ENCODE results near the gene PCDHA7.
"Not testable (repeated sequence)": the region's sequence is repeated elsewhere in the genome, so short reads cannot be mapped to it uniquely, and the experiment has no call there.

The PCDHA7 gene

DNA sequence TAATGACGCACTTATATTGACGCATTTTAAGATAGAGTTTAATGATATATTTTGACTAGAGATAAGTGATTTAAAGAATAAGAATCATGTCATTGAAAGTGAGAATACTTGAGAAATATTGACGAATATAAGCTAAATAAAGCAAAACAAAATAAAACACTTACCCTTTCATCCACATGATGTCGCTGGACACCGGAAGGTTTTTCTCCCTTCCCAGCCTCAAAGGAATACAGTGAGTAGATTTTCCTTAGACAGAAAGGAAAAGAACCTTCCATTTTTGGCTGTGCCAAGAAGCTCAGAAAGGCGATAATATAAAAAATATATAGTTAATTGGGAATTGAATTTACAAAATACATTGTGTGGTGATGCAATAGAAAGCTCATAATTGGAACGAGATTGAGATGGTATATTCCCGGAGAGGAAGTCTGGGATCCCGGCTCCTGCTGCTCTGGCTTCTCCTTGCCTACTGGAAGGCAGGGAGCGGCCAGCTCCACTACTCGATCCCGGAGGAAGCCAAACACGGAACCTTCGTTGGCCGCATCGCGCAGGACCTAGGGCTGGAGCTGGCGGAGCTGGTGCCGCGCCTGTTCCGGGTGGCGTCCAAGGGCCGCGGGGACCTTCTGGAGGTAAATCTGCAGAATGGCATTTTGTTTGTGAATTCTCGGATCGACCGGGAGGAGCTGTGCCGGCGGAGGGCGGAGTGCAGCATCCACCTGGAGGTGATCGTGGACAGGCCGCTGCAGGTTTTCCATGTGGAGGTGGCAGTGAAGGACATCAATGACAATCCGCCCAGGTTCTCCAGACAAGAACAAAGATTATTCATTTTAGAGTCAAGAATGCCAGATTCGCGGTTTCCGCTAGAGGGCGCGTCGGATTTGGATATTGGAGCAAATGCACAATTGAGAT lies 12.4 kb upstream of the PCDHA7 start, which contains the start of gene PCDHA5:
TSS of gene PCDHA5 (plus strand) at position 239 of the 906 bp plus-strand sequence.
- DNase-seq (ENCODE audit: low spot score) = no peak
- TF ChIP-seq, protein P1, sequence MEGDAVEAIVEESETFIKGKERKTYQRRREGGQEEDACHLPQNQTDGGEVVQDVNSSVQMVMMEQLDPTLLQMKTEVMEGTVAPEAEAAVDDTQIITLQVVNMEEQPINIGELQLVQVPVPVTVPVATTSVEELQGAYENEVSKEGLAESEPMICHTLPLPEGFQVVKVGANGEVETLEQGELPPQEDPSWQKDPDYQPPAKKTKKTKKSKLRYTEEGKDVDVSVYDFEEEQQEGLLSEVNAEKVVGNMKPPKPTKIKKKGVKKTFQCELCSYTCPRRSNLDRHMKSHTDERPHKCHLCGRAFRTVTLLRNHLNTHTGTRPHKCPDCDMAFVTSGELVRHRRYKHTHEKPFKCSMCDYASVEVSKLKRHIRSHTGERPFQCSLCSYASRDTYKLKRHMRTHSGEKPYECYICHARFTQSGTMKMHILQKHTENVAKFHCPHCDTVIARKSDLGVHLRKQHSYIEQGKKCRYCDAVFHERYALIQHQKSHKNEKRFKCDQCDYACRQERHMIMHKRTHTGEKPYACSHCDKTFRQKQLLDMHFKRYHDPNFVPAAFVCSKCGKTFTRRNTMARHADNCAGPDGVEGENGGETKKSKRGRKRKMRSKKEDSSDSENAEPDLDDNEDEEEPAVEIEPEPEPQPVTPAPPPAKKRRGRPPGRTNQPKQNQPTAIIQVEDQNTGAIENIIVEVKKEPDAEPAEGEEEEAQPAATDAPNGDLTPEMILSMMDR (IDR thresholded peaks at IDR 0.05; ENCODE audit: extremely low read depth, missing control alignments) = peak; percentile 17

DNA sequence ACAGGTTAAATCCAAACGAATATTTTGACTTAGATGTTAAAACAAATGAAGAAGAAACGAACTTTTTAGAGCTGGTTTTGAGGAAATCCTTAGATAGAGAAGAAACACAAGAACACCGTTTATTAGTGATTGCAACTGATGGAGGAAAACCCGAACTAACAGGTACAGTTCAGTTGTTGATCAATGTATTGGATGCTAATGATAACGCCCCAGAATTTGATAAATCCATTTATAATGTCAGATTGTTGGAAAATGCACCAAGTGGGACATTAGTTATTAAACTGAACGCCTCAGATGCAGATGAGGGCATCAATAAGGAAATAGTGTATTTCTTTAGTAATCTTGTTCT lies 11.8 kb upstream of the PCDHA7 start:
- TF ChIP-seq, protein P1 (IDR thresholded peaks at IDR 0.05; ENCODE audit: extremely low read depth, missing control alignments) = no peak
- DNase-seq (ENCODE audit: low spot score) = no peak

DNA sequence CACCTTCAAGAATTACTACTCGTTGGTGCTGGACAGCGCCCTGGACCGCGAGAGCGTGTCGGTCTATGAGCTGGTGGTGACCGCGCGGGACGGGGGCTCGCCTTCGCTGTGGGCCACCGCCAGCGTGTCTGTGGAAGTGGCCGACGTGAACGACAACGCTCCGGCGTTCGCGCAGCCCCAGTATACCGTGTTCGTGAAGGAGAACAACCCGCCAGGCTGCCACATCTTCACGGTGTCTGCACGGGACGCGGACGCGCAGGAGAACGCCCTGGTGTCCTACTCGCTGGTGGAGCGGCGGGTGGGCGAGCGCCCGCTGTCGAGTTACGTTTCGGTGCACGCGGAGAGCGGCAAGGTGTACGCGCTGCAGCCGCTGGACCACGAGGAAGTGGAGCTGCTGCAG lies 11.1 kb upstream of the PCDHA7 start:
- DNase-seq (ENCODE audit: low spot score) = not testable (repeated sequence)

DNA sequence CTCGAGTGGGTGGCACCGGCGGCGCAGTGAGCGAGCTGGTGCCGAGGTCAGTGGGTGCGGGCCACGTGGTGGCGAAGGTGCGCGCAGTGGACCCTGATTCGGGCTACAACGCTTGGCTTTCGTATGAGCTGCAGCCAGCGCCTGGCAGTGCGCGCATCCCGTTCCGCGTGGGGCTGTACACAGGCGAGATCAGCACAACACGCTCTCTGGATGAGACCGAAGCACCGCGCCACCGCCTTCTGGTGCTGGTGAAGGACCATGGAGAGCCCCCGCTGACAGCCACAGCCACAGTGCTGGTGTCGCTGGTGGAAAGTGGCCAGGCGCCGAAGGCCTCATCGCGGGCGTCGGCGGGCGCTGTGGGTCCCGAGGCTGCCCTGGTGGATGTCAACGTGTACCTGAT lies 10.6 kb upstream of the PCDHA7 start:
- TF ChIP-seq, protein P1 (IDR thresholded peaks at IDR 0.05; ENCODE audit: extremely low read depth, missing control alignments) = no peak

DNA sequence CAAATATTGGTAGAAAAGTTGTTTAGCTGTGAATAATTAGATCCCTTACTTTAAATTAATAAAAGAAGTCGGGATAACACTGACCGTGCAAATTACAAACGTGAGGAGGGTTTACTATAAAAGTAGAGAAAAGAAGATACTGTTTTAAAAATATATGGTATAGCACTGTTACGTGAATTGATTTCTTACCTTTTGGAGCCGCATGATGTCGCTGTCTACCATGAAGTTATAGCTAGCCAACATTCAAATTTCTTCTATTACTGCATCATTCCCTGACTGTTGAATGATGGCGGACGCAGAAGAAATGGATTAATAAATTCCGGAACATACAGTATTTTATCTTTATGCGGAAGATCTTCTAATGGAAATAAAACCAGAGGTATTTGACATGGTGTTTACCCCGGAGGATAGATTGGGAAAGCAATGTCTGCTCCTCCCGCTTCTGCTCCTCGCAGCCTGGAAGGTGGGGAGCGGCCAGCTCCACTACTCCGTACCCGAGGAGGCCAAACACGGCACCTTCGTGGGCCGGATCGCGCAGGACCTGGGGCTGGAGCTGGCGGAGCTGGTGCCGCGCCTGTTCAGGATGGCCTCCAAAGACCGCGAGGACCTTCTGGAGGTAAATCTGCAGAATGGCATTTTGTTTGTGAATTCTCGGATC lies 6.2 kb upstream of the PCDHA7 start, which contains the start of gene PCDHA6:
TSS of gene PCDHA6 (plus strand) at position 257 of the 658 bp plus-strand sequence. CDS start at position 389, 132 bp downstream.
- TF ChIP-seq, protein P1 (IDR thresholded peaks at IDR 0.05; ENCODE audit: extremely low read depth, missing control alignments) = no peak
- DNase-seq (ENCODE audit: low spot score) = no peak

More for the DNA sequence above, 10.6 kb upstream of the PCDHA7 start:
- no peak for DNase-seq (ENCODE audit: low spot score)

DNA sequence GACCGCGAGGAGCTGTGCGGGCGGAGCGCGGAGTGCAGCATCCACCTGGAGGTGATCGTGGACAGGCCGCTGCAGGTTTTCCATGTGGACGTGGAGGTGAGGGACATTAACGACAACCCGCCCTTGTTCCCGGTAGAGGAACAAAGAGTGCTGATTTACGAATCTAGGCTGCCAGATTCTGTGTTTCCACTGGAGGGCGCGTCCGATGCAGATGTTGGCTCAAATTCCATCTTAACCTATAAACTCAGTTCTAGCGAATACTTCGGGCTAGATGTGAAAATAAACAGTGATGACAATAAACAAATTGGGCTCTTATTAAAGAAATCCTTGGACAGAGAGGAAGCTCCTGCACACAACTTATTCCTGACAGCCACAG lies 5.7 kb upstream of the PCDHA7 start:
- TF ChIP-seq, protein P1 (IDR thresholded peaks at IDR 0.05; ENCODE audit: extremely low read depth, missing control alignments) = no peak

DNA sequence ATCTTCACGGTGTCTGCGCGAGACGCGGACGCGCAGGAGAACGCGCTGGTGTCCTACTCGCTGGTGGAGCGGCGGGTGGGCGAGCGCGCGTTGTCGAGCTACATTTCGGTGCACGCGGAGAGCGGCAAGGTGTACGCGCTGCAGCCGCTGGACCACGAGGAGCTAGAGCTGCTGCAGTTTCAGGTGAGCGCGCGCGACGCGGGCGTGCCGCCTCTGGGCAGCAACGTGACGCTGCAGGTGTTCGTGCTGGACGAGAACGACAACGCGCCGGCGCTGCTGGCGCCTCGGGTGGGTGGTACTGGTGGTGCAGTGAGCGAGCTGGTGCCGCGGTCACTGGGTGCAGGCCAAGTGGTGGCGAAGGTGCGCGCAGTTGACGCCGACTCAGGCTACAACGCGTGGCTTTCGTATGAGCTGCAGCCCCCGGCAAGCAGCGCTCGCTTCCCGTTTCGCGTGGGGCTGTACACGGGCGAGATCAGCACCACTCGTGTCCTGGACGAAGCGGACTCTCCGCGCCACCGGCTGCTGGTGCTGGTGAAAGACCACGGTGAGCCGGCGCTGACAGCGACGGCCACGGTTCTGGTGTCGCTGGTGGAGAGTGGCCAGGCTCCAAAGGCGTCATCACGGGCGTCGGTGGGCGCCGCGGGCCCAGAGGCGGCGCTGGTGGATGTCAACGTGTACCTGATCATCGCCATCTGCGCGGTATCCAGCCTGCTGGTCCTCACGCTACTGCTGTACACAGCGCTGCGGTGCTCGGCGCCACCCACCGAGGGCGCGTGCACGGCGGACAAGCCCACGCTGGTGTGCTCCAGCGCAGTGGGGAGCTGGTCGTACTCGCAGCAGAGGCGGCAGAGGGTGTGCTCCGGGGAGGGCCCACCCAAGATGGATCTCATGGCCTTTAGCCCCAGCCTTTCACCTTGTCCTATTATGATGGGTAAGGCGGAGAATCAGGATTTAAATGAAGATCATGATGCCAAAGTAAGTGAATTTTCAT lies 4.3 kb upstream of the PCDHA7 start:
- DNase-seq (ENCODE audit: low spot score) = not testable (repeated sequence)

More for the DNA sequence above, 5.7 kb upstream of the PCDHA7 start:
- no peak for DNase-seq (ENCODE audit: low spot score)

DNA sequence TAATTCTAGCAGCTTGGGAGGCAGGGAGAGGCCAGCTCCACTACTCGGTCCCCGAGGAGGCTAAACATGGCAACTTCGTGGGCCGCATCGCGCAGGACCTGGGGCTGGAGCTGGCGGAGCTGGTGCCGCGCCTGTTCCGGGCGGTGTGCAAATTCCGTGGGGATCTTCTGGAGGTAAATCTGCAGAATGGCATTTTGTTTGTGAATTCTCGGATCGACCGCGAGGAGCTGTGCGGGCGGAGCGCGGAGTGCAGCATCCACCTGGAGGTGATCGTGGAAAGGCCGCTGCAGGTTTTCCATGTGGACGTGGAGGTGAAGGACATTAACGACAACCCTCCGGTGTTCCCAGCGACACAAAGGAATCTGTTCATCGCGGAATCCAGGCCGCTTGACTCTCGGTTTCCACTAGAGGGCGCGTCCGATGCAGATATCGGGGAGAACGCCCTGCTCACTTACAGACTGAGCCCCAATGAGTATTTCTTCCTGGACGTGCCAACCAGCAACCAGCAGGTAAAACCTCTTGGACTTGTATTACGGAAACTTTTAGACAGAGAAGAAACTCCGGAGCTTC lies 455 bp downstream of the PCDHA7 start:
- DNase-seq (ENCODE audit: low spot score) = not testable (repeated sequence)

Measured in GM20000 (cell line).